Keratinocyte (primary cell): ENCODE data around the gene UNC13A.

Source experiments
- EZH2 ChIP-seq: IDR thresholded peaks from one replicate; pipeline ENCODE4 v1.6.1; 2012; ENCODE audit warnings: inconsistent platforms, mild to moderate bottlenecking, low read length, moderate library complexity
- TF ChIP-seq, protein P1 (sequence below), 3 experiments: IDR thresholded peaks in 1 of 3; conservative IDR thresholded peaks in 1 of 3; optimal IDR thresholded peaks in 1 of 3; 2 replicates in 2 of 3; 3 replicates in 1 of 3; pipeline versions ENCODE3 to v1.5.1; 2011; ENCODE audit warnings: low read length in 3 of 3, mild to moderate bottlenecking in 3 of 3, moderate library complexity in 2 of 3, control low read depth in 1 of 3, inconsistent platforms in 1 of 3; ENCODE audit not compliant: insufficient read depth in 2 of 3; ENCODE audit errors: extremely low read depth in 1 of 3

DNA sequence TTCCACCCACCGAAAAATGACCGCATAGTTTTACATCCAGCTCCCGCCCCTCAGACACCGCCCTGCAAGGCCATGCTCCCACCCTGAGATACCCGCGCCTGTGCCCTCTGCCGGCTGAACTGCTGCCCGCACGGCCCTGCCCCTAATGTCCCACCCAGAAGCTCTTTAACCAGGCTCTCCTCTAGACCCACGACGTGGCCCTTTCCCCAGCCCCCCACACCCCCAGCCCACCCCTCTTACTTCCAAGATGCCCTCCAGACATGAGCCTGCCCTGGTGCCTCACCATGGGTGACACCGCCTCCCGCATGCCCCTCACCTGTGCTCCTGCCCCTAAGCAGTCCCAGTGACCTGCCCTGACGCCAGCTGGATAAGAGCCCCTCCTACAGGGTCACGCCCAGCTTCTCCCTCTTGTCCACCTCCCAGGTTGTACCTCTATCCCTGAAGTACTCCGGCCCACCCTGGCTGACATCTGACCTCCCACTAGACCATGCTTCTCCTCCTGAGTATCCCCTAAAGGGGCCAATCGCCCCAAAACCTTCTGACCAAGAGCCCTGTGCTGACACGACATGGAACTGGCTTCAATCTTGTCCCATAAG, 81.5 kb downstream of the UNC13A start:
- TF ChIP-seq, protein P1, sequence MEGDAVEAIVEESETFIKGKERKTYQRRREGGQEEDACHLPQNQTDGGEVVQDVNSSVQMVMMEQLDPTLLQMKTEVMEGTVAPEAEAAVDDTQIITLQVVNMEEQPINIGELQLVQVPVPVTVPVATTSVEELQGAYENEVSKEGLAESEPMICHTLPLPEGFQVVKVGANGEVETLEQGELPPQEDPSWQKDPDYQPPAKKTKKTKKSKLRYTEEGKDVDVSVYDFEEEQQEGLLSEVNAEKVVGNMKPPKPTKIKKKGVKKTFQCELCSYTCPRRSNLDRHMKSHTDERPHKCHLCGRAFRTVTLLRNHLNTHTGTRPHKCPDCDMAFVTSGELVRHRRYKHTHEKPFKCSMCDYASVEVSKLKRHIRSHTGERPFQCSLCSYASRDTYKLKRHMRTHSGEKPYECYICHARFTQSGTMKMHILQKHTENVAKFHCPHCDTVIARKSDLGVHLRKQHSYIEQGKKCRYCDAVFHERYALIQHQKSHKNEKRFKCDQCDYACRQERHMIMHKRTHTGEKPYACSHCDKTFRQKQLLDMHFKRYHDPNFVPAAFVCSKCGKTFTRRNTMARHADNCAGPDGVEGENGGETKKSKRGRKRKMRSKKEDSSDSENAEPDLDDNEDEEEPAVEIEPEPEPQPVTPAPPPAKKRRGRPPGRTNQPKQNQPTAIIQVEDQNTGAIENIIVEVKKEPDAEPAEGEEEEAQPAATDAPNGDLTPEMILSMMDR (optimal IDR thresholded peaks at IDR 0.05 in 1 of 3, IDR thresholded peaks at IDR 0.05 in 1 of 3, conservative IDR thresholded peaks at IDR 0.05 in 1 of 3; ENCODE audit: extremely low read depth in 1 of 3, insufficient read depth in 2 of 3, low read length in 3 of 3) = no peak
- TF ChIP-seq EZH2 = no peak
